K562 (cell line): ENCODE data around the gene CENPC. TPM values are rescaled to one million over a fixed set of nuclear protein-coding genes. Genes with fewer than 3 reads are reported as not detected.

Experiments
- BCLAF1 ChIP-seq, 2 experiments: fragments of 450-650 bp in 1 of 2; IDR thresholded peaks; 2 replicates each; pipeline ENCODE4 v1.6.1; 2011 to 2017; ENCODE audit warnings: low read depth in 2 of 2, antibody characterized with exemption in 1 of 2, borderline replicate concordance in 1 of 2, low read length in 1 of 2, mild to moderate bottlenecking in 1 of 2, mixed read lengths in 1 of 2; ENCODE audit not compliant: control insufficient read depth in 1 of 2
- CTCFL ChIP-seq: IDR thresholded peaks from 2 replicates; pipeline ENCODE4 v1.6.1; 2011; ENCODE audit warnings: borderline replicate concordance, low read depth, mild to moderate bottlenecking, moderate library complexity, low read length; ENCODE audit not compliant: insufficient read depth, poor library complexity, severe bottlenecking
- FOXA3 ChIP-seq, 2 experiments: fragments of 450-650 bp in 1 of 2; sonication (generic) in 1 of 2; formaldehyde crosslinking; IDR thresholded peaks in 1 of 2; conservative IDR thresholded peaks in 1 of 2; 2 replicates each; pipeline versions ENCODE4 v1.4.0 to v1.8.0; 2020 to 2022; ENCODE audit warnings: mild to moderate bottlenecking in 2 of 2, missing genetic modification reagents in 1 of 2
- FOXK2 ChIP-seq, 2 experiments: fragments of 450-650 bp; IDR thresholded peaks in 1 of 2; conservative IDR thresholded peaks in 1 of 2; 2 replicates each; pipeline ENCODE4 v1.6.1; 2016; ENCODE audit warnings: low read depth in 2 of 2, mild to moderate bottlenecking in 1 of 2
- GABPB1 ChIP-seq: sonication (generic); formaldehyde crosslinking; IDR thresholded peaks from 2 replicates; pipeline ENCODE4 v1.8.0; 2022; ENCODE audit warnings: mild to moderate bottlenecking, missing genetic modification reagents
- HDAC2 ChIP-seq: fragments of 450-650 bp; IDR thresholded peaks from 2 replicates; pipeline ENCODE4 v1.6.1; 2016; ENCODE audit warnings: mild to moderate bottlenecking
- ILK ChIP-seq: fragments of 450-650 bp; IDR thresholded peaks from 2 replicates; pipeline ENCODE4 v1.6.1; 2016; ENCODE audit warnings: missing genetic modification characterization, low read depth, mild to moderate bottlenecking, missing compliant biosample characterization, moderate library complexity, borderline replicate concordance
- MEIS2 ChIP-seq: fragments of 450-650 bp; IDR thresholded peaks from 2 replicates; pipeline ENCODE4 v1.6.1; 2014; ENCODE audit warnings: mild to moderate bottlenecking; ENCODE audit not compliant: partially characterized antibody
- NR2C2 ChIP-seq, 2 experiments: fragments of 200-800 bp in 1 of 2; sonication (Bioruptor generic) in 1 of 2; sonication (generic) in 1 of 2; formaldehyde crosslinking in 1 of 2; IDR thresholded peaks; 2 replicates each; pipeline versions ENCODE4 v1.6.1 to v1.8.0; 2016 to 2022; ENCODE audit warnings: mild to moderate bottlenecking in 1 of 2, missing compliant biosample characterization in 1 of 2, missing genetic modification characterization in 1 of 2, missing genetic modification reagents in 1 of 2
- POLR2AphosphoS5 ChIP-seq: IDR thresholded peaks from 2 replicates; pipeline ENCODE4 v1.6.1; 2011; ENCODE audit warnings: mild to moderate bottlenecking, low read depth, low read length, moderate library complexity; ENCODE audit not compliant: control insufficient read depth, insufficient read depth
- RBBP5 ChIP-seq: fragments of 200-600 bp; sonication (generic); IDR thresholded peaks from 2 replicates; pipeline ENCODE4 v1.6.1; 2012; ENCODE audit warnings: borderline replicate concordance, mild to moderate bottlenecking, low read length, control low read depth, inconsistent platforms; ENCODE audit not compliant: insufficient read depth, poor library complexity, severe bottlenecking
- RNF2 ChIP-seq: sonication (generic); IDR thresholded peaks from 2 replicates; pipeline ENCODE4 v1.6.1; 2016
- SMAD1 ChIP-seq: fragments of 150-350 bp; IDR thresholded peaks from 2 replicates; pipeline ENCODE4 v1.6.1; 2014; ENCODE audit warnings: low read length, low read depth; ENCODE audit not compliant: partially characterized antibody
- SMARCC2 ChIP-seq: fragments of 450-650 bp; IDR thresholded peaks from 2 replicates; pipeline ENCODE4 v1.6.1; 2017; ENCODE audit warnings: antibody characterized with exemption, moderate library complexity, mild to moderate bottlenecking, low read depth
- SPI1 ChIP-seq: IDR thresholded peaks from 2 replicates; pipeline ENCODE4 v1.6.1; 2011; ENCODE audit warnings: low read depth, low read length, control low read depth, borderline replicate concordance
- TAF1 ChIP-seq: IDR thresholded peaks from 2 replicates; pipeline ENCODE4 v1.6.1; 2011; ENCODE audit warnings: mild to moderate bottlenecking, low read length, moderate library complexity; ENCODE audit not compliant: insufficient read depth, control insufficient read depth, severe bottlenecking; ENCODE audit errors: extremely low read depth
- TCF7 ChIP-seq: sonication (generic); IDR thresholded peaks from 2 replicates; pipeline ENCODE4 v1.6.1; 2016; ENCODE audit warnings: antibody characterized with exemption, borderline replicate concordance
- polyA plus RNA-seq, 8 experiments: library from polyadenylated mRNA; depleted of rRNA in 4 of 8; stranded (reverse) in 5 of 8; unstranded in 3 of 8; fragments of >200 nt; fragmentation: Nextera tagmentation in 2 of 8; fragmentation: Illumina TruSeq in 1 of 8; extraction: Ambion mirVana in 2 of 8; extraction: Trizol in 1 of 8; gene quantifications; 2 replicates each; pipeline versions ENCODE4 v1.2.1 to v1.2.3, GENCODE V29; 2011 to 2014; ENCODE audit warnings: inconsistent platforms in 1 of 8, missing spikeins in 1 of 8
- total RNA-seq, 7 experiments: library from RNA; depleted of rRNA in 6 of 7; stranded (reverse); fragments of >200 nt in 6 of 7; fragmentation: Illumina TruSeq in 2 of 7; extraction: Trizol in 2 of 7; gene quantifications; 2 replicates each; pipeline versions ENCODE4 v1.2.1 to v1.2.3, GENCODE V29; 2011 to 2021; ENCODE audit warnings: low replicate concordance in 1 of 7
- TF ChIP-seq, protein P1 (sequence below): fragments of 450-650 bp; conservative IDR thresholded peaks from 2 replicates; pipeline ENCODE4 v1.6.1; 2016; ENCODE audit warnings: missing genetic modification characterization, low read depth, mild to moderate bottlenecking, missing compliant biosample characterization, moderate library complexity

The CENPC gene
- total and polyA plus RNA-seq, 9 of the 15 experiments (the other 6 are each of a cell fraction or from before 2014, with no cell fraction given): 18.1 to 48.5 (median 30.8) TPM

- TF ChIP-seq, protein P1, sequence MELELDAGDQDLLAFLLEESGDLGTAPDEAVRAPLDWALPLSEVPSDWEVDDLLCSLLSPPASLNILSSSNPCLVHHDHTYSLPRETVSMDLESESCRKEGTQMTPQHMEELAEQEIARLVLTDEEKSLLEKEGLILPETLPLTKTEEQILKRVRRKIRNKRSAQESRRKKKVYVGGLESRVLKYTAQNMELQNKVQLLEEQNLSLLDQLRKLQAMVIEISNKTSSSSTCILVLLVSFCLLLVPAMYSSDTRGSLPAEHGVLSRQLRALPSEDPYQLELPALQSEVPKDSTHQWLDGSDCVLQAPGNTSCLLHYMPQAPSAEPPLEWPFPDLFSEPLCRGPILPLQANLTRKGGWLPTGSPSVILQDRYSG: 0 out of 2 replicates have a peak, but pooled peaks have one; percentile 13
- TF ChIP-seq HDAC2 (0 out of 2 replicates have a peak, but pooled peaks have one; percentile 13), BCLAF1 (IDR thresholded peaks at IDR 0.05; ENCODE audit: borderline replicate concordance in 1 of 2, control insufficient read depth in 1 of 2, low read depth in 2 of 2, low read length in 1 of 2) (peak in 1 of 2 experiments; percentile 92; a peak in 1 of 4 replicates), TCF7 (no peak), SMARCC2 (no peak; the same call in 1 of the 2 replicates), TAF1 (peak; percentile 18), SMAD1 (peak; percentile 16), SPI1 (peak; percentile 87), NR2C2 (CRISPR knock-in tag; IDR thresholded peaks at IDR 0.05) (no peak), NR2C2 (tag; IDR thresholded peaks at IDR 0.05) (peak; percentile 45), GABPB1 (CRISPR knock-in tag) (no peak), FOXK2 (conservative IDR thresholded peaks at IDR 0.05 in 1 of 2, IDR thresholded peaks at IDR 0.05 in 1 of 2; ENCODE audit: low read depth in 2 of 2) (peak; percentile 39 to 58; a peak in 2 of 4 replicates), RNF2 (0 out of 2 replicates have a peak, but pooled peaks have one; percentile 50), RBBP5 (peak; percentile 43), FOXA3 (CRISPR knock-in tag; conservative IDR thresholded peaks at IDR 0.05 in 1 of 2, IDR thresholded peaks at IDR 0.05 in 1 of 2) (peak in 1 of 2 experiments; percentile 23; a peak in 1 of 4 replicates), POLR2AphosphoS5 (peak; percentile 91), MEIS2 (peak; percentile 28), CTCFL (no peak), ILK (tag) (0 out of 2 replicates have a peak, but pooled peaks have one; percentile 27)
Measured at GRCh38 chr4:67575232-67576058, 30.1 kb upstream of the CENPC start (continued).
